Ishikawa (cell line): ENCODE measurements around the gene HOXB6.

Experiments used
- CEBPB ChIP-seq: IDR thresholded peaks from 2 replicates; pipeline ENCODE4 v1.6.1; 2012
- CREB1 ChIP-seq: IDR thresholded peaks from 2 replicates; pipeline ENCODE4 v1.6.1; 2012; ENCODE audit warnings: low read depth
- EP300 ChIP-seq: IDR thresholded peaks from 2 replicates; pipeline ENCODE4 v1.6.1; 2012; ENCODE audit warnings: borderline replicate concordance
- MAX ChIP-seq: IDR thresholded peaks from 2 replicates; pipeline ENCODE4 v1.6.1; 2012
- RAD21 ChIP-seq: IDR thresholded peaks from 2 replicates; pipeline ENCODE4 v1.6.1; 2012; ENCODE audit warnings: low read depth
- TAF1 ChIP-seq: IDR thresholded peaks from 2 replicates; pipeline ENCODE4 v1.6.1; 2012; ENCODE audit warnings: low read depth, mild to moderate bottlenecking
- ZBTB7A ChIP-seq: IDR thresholded peaks from 2 replicates; pipeline ENCODE4 v1.6.1; 2012; ENCODE audit warnings: low read depth

- TF ChIP-seq CREB1 (no peak), CEBPB (no peak), MAX (no peak), RAD21 (no peak), EP300 (no peak), TAF1 (no peak), ZBTB7A (no peak)
Observed at GRCh38 chr17:48609759-48610281, 5.0 kb upstream of the HOXB6 start.
